Smooth muscle cell (in vitro differentiated cells): Measurements from ENCODE around the gene CSTF1. TPM values are rescaled to one million over a fixed set of nuclear protein-coding genes. Genes with fewer than 3 reads are reported as not detected.

ENCODE experiments used
- DNase-seq: peaks from one replicate; lab custom pipeline; 2025; ENCODE audit not compliant: unreplicated experiment; lab: John Stamatoyannopoulos, UW
- H2AFZ ChIP-seq: fragments of 200-600 bp; sonication (generic); 2 replicates; pipeline ENCODE4 v1.6.0; 2016; ENCODE audit warnings: antibody characterized with exemption, low read depth, mild to moderate bottlenecking
- H3F3A ChIP-seq: fragments of 200-600 bp; sonication (generic); 2 replicates; pipeline ENCODE4 v1.6.0; 2017; ENCODE audit warnings: antibody characterized with exemption, low read depth
- H3K27ac ChIP-seq: fragments of 200-600 bp; sonication (generic); 2 replicates; pipeline ENCODE4 v1.5.1; 2016; ENCODE audit warnings: low read depth, mild to moderate bottlenecking
- H3K27me3 ChIP-seq: fragments of 200-600 bp; sonication (generic); 2 replicates; pipeline ENCODE4 v1.6.1; 2016; ENCODE audit warnings: low read depth, mild to moderate bottlenecking
- H3K36me3 ChIP-seq: fragments of 200-600 bp; sonication (generic); 2 replicates; pipeline ENCODE4 v1.5.1; 2016; ENCODE audit warnings: low read depth
- H3K4me1 ChIP-seq: fragments of 200-600 bp; sonication (generic); 2 replicates; pipeline ENCODE4 v1.5.1; 2016; ENCODE audit warnings: low read depth
- H3K4me2 ChIP-seq: fragments of 200-600 bp; sonication (generic); 2 replicates; pipeline ENCODE4 v1.6.0; 2016; ENCODE audit warnings: mild to moderate bottlenecking
- H3K4me3 ChIP-seq: fragments of 200-600 bp; sonication (generic); 2 replicates; pipeline ENCODE4 v1.5.1; 2016; ENCODE audit warnings: mild to moderate bottlenecking
- H3K79me2 ChIP-seq: fragments of 200-600 bp; sonication (generic); 2 replicates; pipeline ENCODE4 v1.6.0; 2016; ENCODE audit warnings: low read depth, mild to moderate bottlenecking
- H3K9ac ChIP-seq: fragments of 200-600 bp; sonication (generic); 2 replicates; pipeline ENCODE4 v1.6.0; 2016; ENCODE audit warnings: low read depth
- H3K9me3 ChIP-seq: fragments of 200-600 bp; sonication (generic); replicated peaks from 2 replicates; pipeline ENCODE4 v1.5.1; 2016; ENCODE audit warnings: low read depth
- H4K20me1 ChIP-seq: fragments of 200-600 bp; sonication (generic); 2 replicates; pipeline ENCODE4 v1.6.0; 2016; ENCODE audit warnings: low read depth
- WGBS: methylation state at CpG from one replicate; pipeline ENCODE4 v1.1.7; 2016; ENCODE audit warnings: low lambda C conversion rate; 5-methylcytosine and 5-hydroxymethylcytosine counted together
- polyA plus RNA-seq: library from polyadenylated mRNA; unstranded; fragments of >200 nt; fragmentation: Nextera tagmentation; extraction: Ambion mirVana; gene quantifications from 2 replicates; pipeline ENCODE4 v1.2.1, GENCODE V29; 2016
- total RNA-seq: library from RNA; depleted of rRNA; stranded (reverse); fragments of >200 nt; gene quantifications from 2 replicates; pipeline ENCODE4 v1.2.3, GENCODE V29; 2014
- TF ChIP-seq, protein P1 (sequence below): fragments of 200-600 bp; sonication (generic); IDR thresholded peaks from 2 replicates; pipeline ENCODE4 v1.5.1; 2017; ENCODE audit warnings: borderline replicate concordance, mild to moderate bottlenecking, antibody characterized with exemption; ENCODE audit not compliant: insufficient read depth, poor library complexity, severe bottlenecking

The CSTF1 gene
- total and polyA plus RNA-seq, 2 experiments from 2014 or later = 27.8 to 38.5 TPM

DNA sequence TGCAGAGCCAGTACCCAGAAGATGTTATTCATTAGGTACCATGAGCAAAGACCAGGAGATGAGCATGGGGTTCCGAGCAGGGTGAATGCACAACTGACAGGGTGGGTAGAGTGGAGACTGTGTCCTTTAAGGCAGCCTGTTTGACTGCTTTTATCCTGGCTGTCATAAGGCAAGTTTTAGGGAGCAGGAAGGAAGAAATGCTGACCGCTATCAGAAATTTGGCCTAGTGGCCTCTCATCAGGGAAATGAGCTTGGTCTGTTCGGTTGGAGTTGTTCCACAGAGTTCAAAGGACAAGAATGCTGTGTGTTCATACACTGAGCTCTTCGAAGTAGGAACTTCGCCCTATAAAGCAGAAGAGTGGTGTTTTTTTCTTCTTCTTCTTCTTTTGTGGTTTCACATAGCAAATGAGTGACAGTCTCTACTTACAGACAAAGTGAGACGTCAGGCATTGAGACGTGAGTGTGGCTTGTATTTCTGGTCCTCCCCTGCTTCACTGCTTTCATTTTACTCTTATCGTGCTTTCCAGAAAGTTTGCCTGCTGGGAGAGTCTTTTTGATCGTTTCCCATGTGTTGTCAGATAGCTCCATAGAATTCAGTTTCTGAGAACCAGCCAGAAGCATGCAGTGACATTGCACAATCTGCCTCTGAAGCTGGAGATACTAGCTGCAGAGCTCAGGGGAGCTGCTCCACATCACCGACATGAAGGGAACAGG is 19.5 kb downstream of the CSTF1 start, which contains the start of gene CASS4:
Gene CASS4 (plus strand): TSS at position 502 of the 714 bp plus-strand sequence. CDS start 199 bp downstream, at position 701.
- H3K4me2 ChIP-seq = peak within 1 kb of the TSS; percentile 66

DNA sequence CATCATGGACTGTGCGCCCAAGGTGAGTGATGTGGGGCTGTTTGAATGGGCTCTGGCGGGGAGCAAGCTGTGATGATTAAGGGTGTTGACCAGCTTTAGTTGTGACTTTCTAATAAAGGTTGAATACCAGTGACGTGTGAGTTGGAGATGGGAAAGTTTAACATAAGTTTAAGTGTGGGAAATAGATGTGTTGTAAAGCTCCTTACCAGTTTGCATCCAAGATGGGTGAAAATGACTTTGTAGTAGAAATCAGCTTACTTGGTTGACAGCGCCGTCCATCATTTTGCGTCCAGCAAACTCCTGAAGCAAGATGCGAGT is 20.0 kb downstream of the CSTF1 start:
- no peak overlapping the region for H3K9ac ChIP-seq
- TF ChIP-seq, protein P1, sequence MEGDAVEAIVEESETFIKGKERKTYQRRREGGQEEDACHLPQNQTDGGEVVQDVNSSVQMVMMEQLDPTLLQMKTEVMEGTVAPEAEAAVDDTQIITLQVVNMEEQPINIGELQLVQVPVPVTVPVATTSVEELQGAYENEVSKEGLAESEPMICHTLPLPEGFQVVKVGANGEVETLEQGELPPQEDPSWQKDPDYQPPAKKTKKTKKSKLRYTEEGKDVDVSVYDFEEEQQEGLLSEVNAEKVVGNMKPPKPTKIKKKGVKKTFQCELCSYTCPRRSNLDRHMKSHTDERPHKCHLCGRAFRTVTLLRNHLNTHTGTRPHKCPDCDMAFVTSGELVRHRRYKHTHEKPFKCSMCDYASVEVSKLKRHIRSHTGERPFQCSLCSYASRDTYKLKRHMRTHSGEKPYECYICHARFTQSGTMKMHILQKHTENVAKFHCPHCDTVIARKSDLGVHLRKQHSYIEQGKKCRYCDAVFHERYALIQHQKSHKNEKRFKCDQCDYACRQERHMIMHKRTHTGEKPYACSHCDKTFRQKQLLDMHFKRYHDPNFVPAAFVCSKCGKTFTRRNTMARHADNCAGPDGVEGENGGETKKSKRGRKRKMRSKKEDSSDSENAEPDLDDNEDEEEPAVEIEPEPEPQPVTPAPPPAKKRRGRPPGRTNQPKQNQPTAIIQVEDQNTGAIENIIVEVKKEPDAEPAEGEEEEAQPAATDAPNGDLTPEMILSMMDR = no peak
- H3F3A ChIP-seq = no peaks in the 10 kb centered on the region
- no peaks in the 10 kb centered on the region for H3K79me2 ChIP-seq
- DNase-seq = no peak
- 93% methylated on average over 7 of the region's 7 CpGs for WGBS
- H3K27me3 ChIP-seq = no peaks in the 10 kb centered on the region
- no peaks in the 10 kb centered on the region for H3K4me1 ChIP-seq
- H4K20me1 ChIP-seq = no peaks in the 10 kb centered on the region
- no peaks in the 10 kb centered on the region for H3K36me3 ChIP-seq
- no peak overlapping the region for H3K4me3 ChIP-seq
- H3K4me2 ChIP-seq = peak overlapping the region; percentile 66
- H2AFZ ChIP-seq = no peak overlapping the region
- no peaks in the 10 kb centered on the region for H3K9me3 ChIP-seq
- peak overlapping the region; percentile 49 for H3K27ac ChIP-seq

More for the DNA sequence above, 19.5 kb downstream of the CSTF1 start, which contains the start of gene CASS4:
- DNase-seq = no peak
- no peak within 1 kb of the TSS for H2AFZ ChIP-seq
- H3K4me3 ChIP-seq = no peak within 1 kb of the TSS
- H3K9me3 ChIP-seq = no peaks in the 10 kb centered on the region
- no peaks in the 10 kb centered on the region for H3K27me3 ChIP-seq
- H4K20me1 ChIP-seq = no peaks in the 10 kb centered on the region
- TF ChIP-seq, protein P1 = no peak
- WGBS = 52% methylated on average over 10 of the region's 10 CpGs
- no peaks in the 10 kb centered on the region for H3K4me1 ChIP-seq
- no peak within 1 kb of the TSS for H3K9ac ChIP-seq
- no peaks in the 10 kb centered on the region for H3K36me3 ChIP-seq
- peak within 1 kb of the TSS; percentile 49 for H3K27ac ChIP-seq
- no peaks in the 10 kb centered on the region for H3K79me2 ChIP-seq
- H3F3A ChIP-seq = no peaks in the 10 kb centered on the region

DNA sequence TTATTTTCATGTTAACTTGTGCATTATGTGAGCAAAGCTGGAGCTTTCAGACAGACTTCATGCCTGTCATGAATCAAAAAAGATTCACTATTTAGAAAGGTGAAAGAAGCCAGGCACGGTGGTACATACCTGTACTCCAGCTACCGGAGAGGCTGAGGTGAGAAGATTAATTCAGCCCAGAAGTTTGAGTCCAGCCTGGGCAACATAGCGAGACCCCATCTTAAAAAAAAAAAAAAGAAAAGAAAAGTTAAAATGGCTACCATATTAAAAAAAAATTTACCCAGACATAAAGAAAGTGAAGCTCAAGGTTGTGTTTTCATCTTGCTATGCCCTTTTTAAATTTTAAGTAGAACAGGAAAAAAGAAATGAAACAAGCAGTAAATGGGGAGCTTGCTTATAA is 20.5 kb downstream of the CSTF1 start:
- Histone ChIP-seq H3K36me3 (no peaks in the 10 kb centered on the region), H3K9ac (no peak overlapping the region), H3K27me3 (no peaks in the 10 kb centered on the region), H3F3A (no peaks in the 10 kb centered on the region), H3K4me1 (no peaks in the 10 kb centered on the region), H3K4me3 (no peak overlapping the region), H3K9me3 (no peaks in the 10 kb centered on the region), H3K4me2 (no peak overlapping the region), H3K27ac (no peak overlapping the region), H3K79me2 (no peaks in the 10 kb centered on the region), H4K20me1 (no peaks in the 10 kb centered on the region), H2AFZ (no peak overlapping the region)
- 97% methylated on average over 3 of the region's 3 CpGs for WGBS
- no peak for DNase-seq
- TF ChIP-seq, protein P1 = no peak
